OCI-LY3 (cell line): Measurements from ENCODE around the gene ERAS.

Experiments used
- H2AFZ ChIP-seq: fragments of 200-600, 300-600 bp; shearing (Covaris generic); 2 replicates; pipeline ENCODE4 v1.6.0; 2014; ENCODE audit warnings: antibody characterized with exemption, low read depth, low read length
- H3K27ac ChIP-seq: fragments of 200-600, 300-600 bp; sonication (generic); 2 replicates; pipeline ENCODE4 v1.5.1; 2014; ENCODE audit warnings: mild to moderate bottlenecking, low read length, moderate library complexity, mixed read lengths
- H3K27me3 ChIP-seq: fragments of 200-600, 300-600 bp; sonication (generic); 2 replicates; pipeline ENCODE4 v1.6.1; 2014; ENCODE audit warnings: low read depth, low read length, mixed read lengths
- H3K36me3 ChIP-seq: fragments of 200-600, 300-600 bp; sonication (generic); replicated peaks from 2 replicates; pipeline ENCODE3; 2014; ENCODE audit warnings: low read depth, low read length, mixed read lengths
- H3K4me1 ChIP-seq: fragments of 300-600, 200-600 bp; sonication (generic); 2 replicates; pipeline ENCODE4 v1.6.1; 2014; ENCODE audit warnings: low read length, mixed read lengths
- H3K4me2 ChIP-seq: fragments of 200-600, 300-600 bp; sonication (generic); 2 replicates; pipeline ENCODE4 v1.6.1; 2014; ENCODE audit warnings: low read length, mixed read lengths
- H3K4me3 ChIP-seq: fragments of 300-600, 200-600 bp; sonication (generic); 2 replicates; pipeline ENCODE4 v1.5.1; 2014; ENCODE audit warnings: antibody characterized with exemption, mild to moderate bottlenecking, low read length, moderate library complexity
- H3K79me2 ChIP-seq: fragments of 300-600, 200-600 bp; shearing (Covaris generic); 2 replicates; pipeline ENCODE4 v1.6.1; 2014; ENCODE audit warnings: mild to moderate bottlenecking, low read length, mixed read lengths
- H3K9ac ChIP-seq: fragments of 300-600, 200-600 bp; shearing (Covaris generic); 2 replicates; pipeline ENCODE4 v1.6.0; 2014; ENCODE audit warnings: mild to moderate bottlenecking, low read length, moderate library complexity
- H3K9me3 ChIP-seq: fragments of 200-600, 300-600 bp; shearing (Covaris generic); 2 replicates; pipeline ENCODE4 v1.6.1; 2014; ENCODE audit warnings: low read length, mixed read lengths; ENCODE audit not compliant: insufficient read depth
- H4K20me1 ChIP-seq: fragments of 200-600, 300-600 bp; sonication (generic); 2 replicates; pipeline ENCODE4 v1.6.1; 2016; ENCODE audit warnings: low read length, mixed read lengths; ENCODE audit not compliant: insufficient read depth
- CTCF ChIP-seq: fragments of 200-600, 300-600 bp; sonication (generic); IDR thresholded peaks from 2 replicates; pipeline ENCODE4 v1.5.1; 2014; ENCODE audit warnings: antibody characterized with exemption, low read length, low read depth
- EZH2phosphoT487 ChIP-seq: fragments of 200-600 bp; shearing (Covaris generic); IDR thresholded peaks from 2 replicates; pipeline ENCODE4 v1.6.1; 2018; ENCODE audit warnings: antibody characterized with exemption, mixed run types, low read depth

Gene ERAS

DNA sequence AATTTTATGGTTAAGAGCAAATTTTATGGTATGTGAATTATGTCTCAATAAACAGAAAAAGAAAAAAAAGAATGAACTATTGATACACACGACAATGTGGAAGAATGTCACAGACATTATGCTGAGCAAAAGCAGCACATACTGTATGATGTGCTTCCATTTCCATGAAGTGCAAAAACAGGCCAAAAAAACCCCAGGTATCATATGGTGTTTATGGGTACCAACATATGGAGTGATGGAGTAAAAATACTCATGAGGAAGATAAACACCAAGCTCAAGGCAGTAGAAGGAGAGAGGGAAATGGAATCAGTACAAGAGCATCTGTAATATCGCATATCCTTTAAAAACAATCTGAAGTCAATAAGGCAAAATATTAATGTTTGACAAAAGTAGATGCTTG is 44.1 kb upstream of the ERAS start:
- Histone ChIP-seq H3K4me3 (no peak overlapping the region), H3K27ac (no peak overlapping the region), H3K36me3 (no peaks in the 10 kb centered on the region), H3K79me2 (no peaks in the 10 kb centered on the region), H4K20me1 (no peaks in the 10 kb centered on the region), H3K9ac (no peak overlapping the region), H3K4me1 (no peaks in the 10 kb centered on the region), H3K4me2 (no peak overlapping the region), H3K9me3 (no peaks in the 10 kb centered on the region), H3K27me3 (no peaks in the 10 kb centered on the region; the same call in 1 of the 2 replicates), H2AFZ (no peak overlapping the region)
- TF ChIP-seq EZH2phosphoT487 (no peak), CTCF (no peak)

GRCh38 chrX:48782795-48783194 is 43.5 kb upstream of the ERAS start:
- no peaks in the 10 kb centered on the region for H3K4me1 ChIP-seq
- TF ChIP-seq EZH2phosphoT487 (no peak), CTCF (no peak)
- no peak overlapping the region for H3K27ac ChIP-seq
- no peaks in the 10 kb centered on the region for H3K36me3 ChIP-seq
- no peaks in the 10 kb centered on the region for H3K27me3 ChIP-seq
- H4K20me1 ChIP-seq: no peaks in the 10 kb centered on the region
- H3K9ac ChIP-seq: no peak overlapping the region
- H3K4me2 ChIP-seq: no peak overlapping the region
- no peaks in the 10 kb centered on the region for H3K9me3 ChIP-seq
- no peak overlapping the region for H2AFZ ChIP-seq
- H3K79me2 ChIP-seq: no peaks in the 10 kb centered on the region
- H3K4me3 ChIP-seq: no peak overlapping the region

DNA sequence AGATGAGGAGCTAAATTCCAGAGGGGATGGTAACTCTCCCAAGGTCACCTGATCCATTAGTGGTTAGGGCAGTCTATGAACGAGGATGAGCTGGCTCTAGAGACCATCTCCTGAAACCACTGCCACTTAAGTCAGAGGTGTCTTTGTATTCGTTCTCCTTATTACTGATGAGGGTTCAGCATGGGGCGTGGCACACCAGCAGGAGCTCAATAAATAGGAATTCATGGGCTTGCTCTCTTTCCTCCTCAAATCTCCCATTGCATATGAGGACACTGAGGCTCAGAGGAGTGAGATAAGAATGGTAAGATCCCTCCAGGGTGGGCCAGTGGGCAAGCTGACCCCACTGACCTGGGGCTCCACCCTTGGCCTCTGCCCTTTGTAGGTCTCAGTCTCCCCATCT is 41.6 kb upstream of the ERAS start:
- no peak overlapping the region for H3K4me3 ChIP-seq
- no peaks in the 10 kb centered on the region for H3K27me3 ChIP-seq
- TF ChIP-seq EZH2phosphoT487 (no peak), CTCF (no peak)
- no peak overlapping the region for H3K9ac ChIP-seq
- no peaks in the 10 kb centered on the region for H3K9me3 ChIP-seq
- H2AFZ ChIP-seq: no peak overlapping the region
- H3K27ac ChIP-seq: no peak overlapping the region
- H3K79me2 ChIP-seq: no peaks in the 10 kb centered on the region
- no peaks in the 10 kb centered on the region for H3K4me1 ChIP-seq
- H4K20me1 ChIP-seq: no peaks in the 10 kb centered on the region
- H3K36me3 ChIP-seq: no peaks in the 10 kb centered on the region
- no peak overlapping the region for H3K4me2 ChIP-seq

DNA sequence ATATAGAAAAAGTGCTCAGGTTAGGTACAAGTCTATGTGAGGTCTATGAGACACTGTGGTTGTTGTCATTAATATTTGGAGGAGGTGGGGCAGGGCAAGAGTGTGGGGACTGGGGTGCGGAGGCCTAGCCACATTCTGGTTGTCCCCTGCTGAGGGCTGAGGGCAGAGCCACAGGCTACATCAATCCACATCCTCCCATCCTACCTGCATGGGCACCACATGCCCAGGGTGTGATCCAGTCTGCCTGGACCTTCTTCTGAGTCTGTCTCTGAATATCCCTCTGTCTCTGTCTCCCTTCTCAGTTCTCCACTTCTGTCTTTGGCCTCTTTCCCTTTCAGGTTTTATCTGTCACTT is 41.1 kb upstream of the ERAS start:
- TF ChIP-seq EZH2phosphoT487 (no peak), CTCF (no peak)
- no peaks in the 10 kb centered on the region for H3K9me3 ChIP-seq
- H3K27ac ChIP-seq: no peak overlapping the region
- H3K27me3 ChIP-seq: no peaks in the 10 kb centered on the region
- H2AFZ ChIP-seq: no peak overlapping the region
- no peak overlapping the region for H3K9ac ChIP-seq
- no peaks in the 10 kb centered on the region for H4K20me1 ChIP-seq
- no peaks in the 10 kb centered on the region for H3K4me1 ChIP-seq
- no peak overlapping the region for H3K4me3 ChIP-seq
- no peak overlapping the region for H3K4me2 ChIP-seq
- no peaks in the 10 kb centered on the region for H3K79me2 ChIP-seq
- no peaks in the 10 kb centered on the region for H3K36me3 ChIP-seq
